ENCODE results near the gene TAL1. TPM values are rescaled to one million over a fixed set of nuclear protein-coding genes. Genes with fewer than 3 reads are reported as not detected.

TAL1 gene
- total RNA-seq, 1 donor from 2014 or later, result not detected

DNA sequence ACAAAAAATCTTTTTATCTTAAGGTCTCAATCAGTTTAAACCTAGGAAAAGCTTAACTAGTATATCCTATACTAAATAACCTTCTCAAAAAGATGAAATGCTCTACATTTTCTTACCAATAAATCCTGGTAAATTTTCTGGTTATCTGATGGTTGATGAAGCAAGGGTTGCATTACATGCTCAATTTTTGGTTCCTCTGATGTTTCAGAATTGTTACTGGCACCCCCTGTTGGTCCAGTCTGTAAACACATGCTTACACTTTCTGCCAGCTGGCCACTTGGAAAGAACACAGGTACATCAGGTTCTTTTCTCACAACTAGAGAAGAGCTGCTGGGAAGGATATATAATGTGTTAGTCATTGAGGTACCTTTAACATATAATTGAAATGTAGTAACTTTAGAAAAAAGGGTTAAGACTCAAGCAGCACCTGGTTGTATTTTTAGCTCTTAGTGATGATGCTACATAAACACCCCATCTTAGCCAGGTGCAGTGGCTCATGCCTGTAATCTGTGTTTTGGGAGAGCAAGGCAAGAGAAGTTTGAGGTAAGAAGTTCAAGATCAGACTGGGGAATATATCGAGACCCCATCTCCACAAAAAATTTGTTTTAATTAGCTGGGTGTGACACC, 30.9 kb upstream of the TAL1 start:
- Histone ChIP-seq H3K27me3 (no peaks in the 10 kb centered on the region), H3K4me1 (no peaks in the 10 kb centered on the region), H3K36me3 (peaks cover 34% of the 10 kb centered on the region), H4K20me1 (ENCODE audit: low read depth) (no peaks in the 10 kb centered on the region), H3K4me3 (no peak overlapping the region), H3K4me2 (no peak overlapping the region), H3F3A (ENCODE audit: low read depth) (peaks cover 18% of the 10 kb centered on the region), H2AFZ (replicated peaks) (no peak overlapping the region), H3K9me3 (ENCODE audit: low read depth) (no peaks in the 10 kb centered on the region), H3K27ac (no peak overlapping the region), H3K79me2 (ENCODE audit: low read depth) (no peaks in the 10 kb centered on the region), H3K9ac (no peak overlapping the region)
- TF ChIP-seq EZH2phosphoT487 (IDR thresholded peaks at IDR 0.05) (no peak), EZH2 (IDR thresholded peaks at IDR 0.05) (no peak)
- TF ChIP-seq, protein P1, sequence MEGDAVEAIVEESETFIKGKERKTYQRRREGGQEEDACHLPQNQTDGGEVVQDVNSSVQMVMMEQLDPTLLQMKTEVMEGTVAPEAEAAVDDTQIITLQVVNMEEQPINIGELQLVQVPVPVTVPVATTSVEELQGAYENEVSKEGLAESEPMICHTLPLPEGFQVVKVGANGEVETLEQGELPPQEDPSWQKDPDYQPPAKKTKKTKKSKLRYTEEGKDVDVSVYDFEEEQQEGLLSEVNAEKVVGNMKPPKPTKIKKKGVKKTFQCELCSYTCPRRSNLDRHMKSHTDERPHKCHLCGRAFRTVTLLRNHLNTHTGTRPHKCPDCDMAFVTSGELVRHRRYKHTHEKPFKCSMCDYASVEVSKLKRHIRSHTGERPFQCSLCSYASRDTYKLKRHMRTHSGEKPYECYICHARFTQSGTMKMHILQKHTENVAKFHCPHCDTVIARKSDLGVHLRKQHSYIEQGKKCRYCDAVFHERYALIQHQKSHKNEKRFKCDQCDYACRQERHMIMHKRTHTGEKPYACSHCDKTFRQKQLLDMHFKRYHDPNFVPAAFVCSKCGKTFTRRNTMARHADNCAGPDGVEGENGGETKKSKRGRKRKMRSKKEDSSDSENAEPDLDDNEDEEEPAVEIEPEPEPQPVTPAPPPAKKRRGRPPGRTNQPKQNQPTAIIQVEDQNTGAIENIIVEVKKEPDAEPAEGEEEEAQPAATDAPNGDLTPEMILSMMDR (IDR thresholded peaks at IDR 0.05), result peak; percentile 79
- Mint-ChIP-seq H3K4me1 (no peaks in the 10 kb centered on the region), H3K4me3 (no peak overlapping the region), H3K9me3 (no peaks in the 10 kb centered on the region), H3K36me3 (peaks cover 21% of the 10 kb centered on the region), H3K27me3 (ENCODE audit: insufficient read depth, low read depth) (no peaks in the 10 kb centered on the region), H3K27ac (no peak overlapping the region)
- peak; percentile 56 for DNase-seq (ENCODE audit: low spot score)

DNA sequence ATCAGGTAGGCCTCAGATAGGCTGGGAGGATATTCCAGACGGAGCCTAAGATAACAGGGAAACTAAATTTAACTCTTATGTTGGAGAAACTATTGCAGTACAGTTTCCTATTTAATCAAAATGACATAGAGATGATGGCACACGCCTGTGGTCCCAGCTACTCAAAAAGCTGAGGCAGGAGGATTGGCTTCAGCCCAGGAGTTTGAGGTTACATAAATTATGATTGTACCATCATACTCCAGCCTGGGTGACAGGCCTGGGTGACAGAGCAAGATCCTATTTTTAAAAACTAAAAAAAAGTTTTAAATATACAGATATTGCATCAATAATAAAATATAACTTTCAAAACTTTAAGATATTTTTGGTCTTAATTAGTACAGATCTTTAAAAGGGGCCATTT, 25.2 kb upstream of the TAL1 start:
- Mint-ChIP-seq H3K27ac (no peak overlapping the region), H3K9me3 (no peaks in the 10 kb centered on the region), H3K4me3 (no peak overlapping the region), H3K36me3 (peaks cover 16% of the 10 kb centered on the region), H3K27me3 (ENCODE audit: insufficient read depth, low read depth) (no peaks in the 10 kb centered on the region), H3K4me1 (no peaks in the 10 kb centered on the region)
- no peaks in the 10 kb centered on the region for H3K9me3 ChIP-seq (ENCODE audit: low read depth)
- no peaks in the 10 kb centered on the region for H3K79me2 ChIP-seq (ENCODE audit: low read depth)
- no peak overlapping the region for H3K9ac ChIP-seq
- DNase-seq (ENCODE audit: low spot score), result no peak
- no peak overlapping the region for H3K4me3 ChIP-seq
- no peak for TF ChIP-seq EZH2phosphoT487 (IDR thresholded peaks at IDR 0.05)
- TF ChIP-seq EZH2 (IDR thresholded peaks at IDR 0.05), result no peak
- TF ChIP-seq, protein P1 (IDR thresholded peaks at IDR 0.05), result no peak
- no peaks in the 10 kb centered on the region for H3K27me3 ChIP-seq
- H2AFZ ChIP-seq (replicated peaks), result no peak overlapping the region
- H3F3A ChIP-seq (ENCODE audit: low read depth), result no peaks in the 10 kb centered on the region
- no peak overlapping the region for H3K27ac ChIP-seq
- H3K4me2 ChIP-seq, result no peak overlapping the region
- H4K20me1 ChIP-seq (ENCODE audit: low read depth), result no peaks in the 10 kb centered on the region
- peaks cover 30% of the 10 kb centered on the region for H3K36me3 ChIP-seq
- no peaks in the 10 kb centered on the region for H3K4me1 ChIP-seq

GRCh38 chr1:47252795-47253194, 20.8 kb upstream of the TAL1 start:
- H3K9ac ChIP-seq, result no peak overlapping the region
- H3K4me3 ChIP-seq, result no peak overlapping the region
- no peak overlapping the region for H3K27ac ChIP-seq
- Mint-ChIP-seq H3K27me3 (ENCODE audit: insufficient read depth, low read depth) (peaks cover 4% of the 10 kb centered on the region), H3K27ac (no peak overlapping the region), H3K4me3 (no peak overlapping the region), H3K4me1 (no peaks in the 10 kb centered on the region), H3K36me3 (peaks cover 11% of the 10 kb centered on the region), H3K9me3 (no peaks in the 10 kb centered on the region)
- no peaks in the 10 kb centered on the region for H3F3A ChIP-seq (ENCODE audit: low read depth)
- no peak for DNase-seq (ENCODE audit: low spot score)
- H2AFZ ChIP-seq (replicated peaks), result no peak overlapping the region
- peaks cover 3% of the 10 kb centered on the region for H3K36me3 ChIP-seq
- H3K27me3 ChIP-seq, result no peaks in the 10 kb centered on the region
- H3K4me2 ChIP-seq, result no peak overlapping the region
- TF ChIP-seq, protein P1 (IDR thresholded peaks at IDR 0.05), result no peak
- TF ChIP-seq EZH2phosphoT487 (IDR thresholded peaks at IDR 0.05) (no peak), EZH2 (IDR thresholded peaks at IDR 0.05) (no peak)
- no peaks in the 10 kb centered on the region for H4K20me1 ChIP-seq (ENCODE audit: low read depth)
- H3K9me3 ChIP-seq (ENCODE audit: low read depth), result no peaks in the 10 kb centered on the region
- H3K4me1 ChIP-seq, result no peaks in the 10 kb centered on the region
- H3K79me2 ChIP-seq (ENCODE audit: low read depth), result no peaks in the 10 kb centered on the region
